ENCODE data around the gene ISCA2.
"Not testable (repeated sequence)": the region's sequence is repeated elsewhere in the genome, so short reads cannot be mapped to it uniquely, and the experiment has no call there.

The ISCA2 gene, protein sequence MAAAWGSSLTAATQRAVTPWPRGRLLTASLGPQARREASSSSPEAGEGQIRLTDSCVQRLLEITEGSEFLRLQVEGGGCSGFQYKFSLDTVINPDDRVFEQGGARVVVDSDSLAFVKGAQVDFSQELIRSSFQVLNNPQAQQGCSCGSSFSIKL

DNA sequence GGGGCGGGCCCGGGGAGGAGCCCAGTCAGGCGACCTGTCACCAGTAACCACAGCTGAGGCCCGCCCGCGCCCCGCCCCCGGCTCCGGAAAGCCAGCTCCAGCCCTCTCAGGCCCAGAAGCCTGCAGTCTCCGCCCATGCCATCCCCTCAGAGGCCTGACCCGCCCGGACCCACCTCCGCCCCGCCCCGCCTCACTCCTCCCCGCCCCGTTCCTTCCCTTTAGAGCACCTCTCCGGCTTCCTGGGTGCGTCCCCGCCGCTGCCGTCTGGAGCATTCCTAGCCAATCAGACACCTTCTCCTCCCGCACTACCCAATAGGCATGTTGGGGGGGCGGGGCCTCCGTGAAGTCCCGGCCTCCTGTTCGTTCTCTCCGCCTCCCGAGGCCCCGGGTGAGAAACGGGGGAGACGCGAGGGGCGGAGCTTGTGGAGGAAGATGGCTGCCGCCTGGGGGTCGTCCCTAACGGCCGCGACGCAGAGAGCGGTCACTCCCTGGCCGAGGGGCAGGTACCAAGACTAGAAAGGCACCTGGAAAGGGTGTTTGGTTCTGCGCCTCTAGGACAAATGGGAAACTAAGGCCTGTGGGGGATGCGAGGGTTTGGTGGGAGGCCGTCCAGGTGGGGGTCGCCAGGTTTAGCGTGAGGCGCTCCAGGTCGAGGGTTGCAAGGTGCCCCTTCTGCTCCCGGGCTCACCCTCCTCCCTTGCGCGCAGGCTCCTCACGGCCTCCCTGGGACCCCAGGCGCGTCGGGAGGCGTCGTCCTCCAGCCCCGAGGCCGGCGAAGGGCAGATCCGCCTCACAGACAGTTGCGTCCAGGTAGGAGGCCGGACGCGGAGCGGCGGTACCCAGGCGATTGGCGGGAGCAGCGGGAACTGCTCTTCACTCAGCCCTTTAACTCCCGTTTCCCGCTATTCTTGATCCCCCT, at the start of gene ISCA2:
ISCA2 (plus strand) TSS at position 423 of the 919 bp plus-strand sequence; CDS start at position 433, 10 bp downstream.
- peak; percentile 97 to 99 for DNase-seq

DNA sequence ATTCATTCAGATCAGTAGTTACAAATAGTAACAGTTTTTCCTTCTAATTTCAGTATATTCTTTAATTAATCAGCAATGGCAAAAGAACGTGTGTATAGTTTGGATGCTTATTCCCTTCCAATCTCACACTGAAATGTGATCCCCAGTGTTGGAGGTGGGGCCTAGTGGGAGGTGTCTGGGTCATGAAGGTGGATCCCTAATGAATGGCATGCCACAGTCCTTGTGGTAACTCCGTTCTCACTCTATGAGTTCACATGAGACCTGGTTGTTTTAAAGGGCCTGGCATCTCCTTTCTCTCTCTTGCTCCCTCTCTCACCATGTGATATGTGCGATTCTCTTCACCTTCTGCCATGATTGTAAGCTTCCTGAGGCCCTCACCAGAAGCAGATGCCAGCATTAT, 48.7 kb upstream of the ISCA2 start:
- DNase-seq, result no peak

DNA sequence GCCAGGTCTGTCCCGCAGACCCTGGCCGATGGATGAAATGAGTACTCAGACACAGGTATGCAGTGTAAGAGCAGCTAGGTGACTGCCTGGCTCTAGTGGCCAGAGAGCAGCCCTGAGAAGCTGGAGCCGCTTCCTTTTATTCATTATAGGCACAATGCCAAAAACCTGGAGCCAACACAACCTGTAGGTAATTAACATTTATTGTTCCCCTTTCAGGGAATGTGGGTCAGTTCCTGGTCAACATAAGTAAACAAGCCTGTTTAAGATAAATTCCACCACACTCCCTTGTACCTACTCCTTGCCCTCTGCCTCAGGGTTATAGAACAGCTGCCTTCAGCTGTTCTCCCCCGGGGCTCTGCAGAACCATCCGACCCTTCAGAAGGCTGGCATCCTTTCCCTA, 39.2 kb upstream of the ISCA2 start:
- not testable (repeated sequence) for DNase-seq

DNA sequence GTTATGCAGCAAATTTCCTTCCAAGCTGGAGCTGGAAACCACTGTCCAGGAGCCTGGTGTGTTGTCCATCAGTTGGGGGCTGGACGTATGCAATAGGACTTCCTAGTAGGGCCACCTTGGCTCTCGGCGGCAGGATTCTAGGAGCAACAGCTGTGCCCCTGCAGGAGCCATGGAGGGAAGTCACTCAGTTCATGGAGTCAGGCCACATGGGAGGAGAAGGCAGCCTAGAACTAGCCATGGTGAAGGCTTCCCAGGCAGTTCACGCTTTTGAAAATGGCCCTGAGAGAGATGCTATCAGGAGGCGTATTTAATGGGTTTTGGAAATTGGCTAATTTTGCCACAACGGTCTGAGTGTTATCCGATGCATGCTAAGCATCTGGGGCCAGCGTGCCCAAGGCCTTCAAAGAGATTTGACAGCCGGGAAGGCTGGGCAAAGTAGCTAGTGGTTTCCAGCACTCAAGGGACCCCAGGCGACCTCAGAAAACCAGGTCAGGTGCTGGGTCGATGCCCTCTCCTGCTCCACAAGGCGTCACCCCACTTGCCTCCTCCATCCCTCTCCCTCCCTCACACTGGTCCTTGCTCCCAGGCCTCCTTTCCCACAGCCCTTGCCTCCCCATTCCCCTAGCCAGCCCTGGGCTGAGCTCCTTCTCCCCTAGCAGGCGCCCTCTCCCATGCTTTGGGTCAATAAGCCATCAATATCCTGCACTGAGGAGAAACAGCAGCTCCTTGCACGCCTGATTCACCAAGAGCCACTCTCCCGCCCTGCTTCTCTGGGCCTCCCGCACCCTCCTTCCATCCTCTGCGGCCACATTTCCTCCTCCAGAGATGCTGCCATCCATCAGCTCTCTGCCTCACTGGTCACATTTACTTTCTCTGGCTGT, 36.6 kb upstream of the ISCA2 start:
- DNase-seq, result no peak

DNA sequence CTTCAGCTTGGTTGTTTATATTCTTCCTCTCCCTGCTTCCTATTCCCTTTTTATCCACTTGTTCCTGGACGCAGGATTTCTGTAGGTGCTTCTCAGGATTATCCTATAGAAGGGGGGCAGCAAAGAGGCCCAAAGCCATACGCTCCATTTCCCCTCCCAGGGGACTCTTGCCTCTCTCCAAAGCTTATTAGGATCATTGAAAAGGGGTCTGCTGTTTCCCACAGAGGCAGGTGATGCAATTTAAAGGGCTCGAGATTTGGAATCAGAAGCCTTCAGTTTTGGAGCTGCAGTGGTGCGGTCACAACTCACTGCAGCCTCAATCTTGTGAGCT, 36.0 kb upstream of the ISCA2 start:
- no peak for DNase-seq

DNA sequence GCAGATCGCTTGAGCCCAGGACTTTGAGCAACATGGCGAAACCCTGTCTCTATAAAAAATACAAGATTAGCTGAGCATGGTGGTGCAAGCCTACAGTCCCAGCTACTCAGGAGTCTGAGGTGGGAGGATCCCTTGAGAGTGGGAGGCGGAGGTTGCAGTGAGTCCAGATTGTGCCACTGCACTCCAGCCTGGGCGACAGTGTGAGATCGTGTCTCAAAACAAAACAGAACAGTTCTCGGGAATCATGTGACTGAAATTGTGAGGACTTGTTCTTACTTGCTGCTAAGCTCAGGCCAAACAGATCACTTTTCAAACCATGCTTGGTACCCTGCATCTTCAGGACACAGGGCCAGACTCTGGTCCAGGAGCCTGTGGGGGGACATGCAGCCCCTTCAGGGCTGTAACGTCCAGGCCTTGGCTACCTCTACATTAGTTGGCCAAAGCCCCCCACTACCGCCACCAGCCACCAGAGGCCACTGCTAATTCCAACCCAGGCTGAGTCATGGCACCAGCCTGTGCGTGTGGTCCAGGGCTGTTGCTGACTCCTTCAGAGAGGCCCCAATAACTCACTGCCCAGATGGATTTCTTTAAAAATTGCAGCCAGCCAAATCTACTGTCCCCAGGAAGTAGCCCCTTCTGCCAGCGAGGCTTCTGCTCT, 34.1 kb upstream of the ISCA2 start:
- DNase-seq, result peak in 1 of 2 experiments; percentile 8

DNA sequence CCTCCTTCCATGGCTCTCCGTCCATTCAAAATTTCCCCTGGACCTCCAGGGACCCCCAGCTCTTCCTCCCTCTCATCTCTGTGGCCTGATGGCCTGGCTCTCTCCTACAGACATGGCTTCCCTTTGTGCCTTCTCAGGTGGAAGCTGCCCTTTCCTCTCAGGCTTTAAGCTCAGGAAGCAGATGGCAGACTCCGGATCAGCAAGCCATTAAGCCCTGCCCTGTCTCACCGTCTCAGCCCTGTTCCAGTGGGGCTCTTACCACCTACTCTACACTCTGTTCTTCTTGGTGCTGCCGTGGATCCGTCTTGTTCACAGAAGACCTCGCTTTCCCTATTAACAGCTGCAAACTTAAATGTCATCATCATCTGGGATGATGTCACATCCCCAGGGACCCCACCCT, 33.6 kb upstream of the ISCA2 start:
- no peak for DNase-seq

DNA sequence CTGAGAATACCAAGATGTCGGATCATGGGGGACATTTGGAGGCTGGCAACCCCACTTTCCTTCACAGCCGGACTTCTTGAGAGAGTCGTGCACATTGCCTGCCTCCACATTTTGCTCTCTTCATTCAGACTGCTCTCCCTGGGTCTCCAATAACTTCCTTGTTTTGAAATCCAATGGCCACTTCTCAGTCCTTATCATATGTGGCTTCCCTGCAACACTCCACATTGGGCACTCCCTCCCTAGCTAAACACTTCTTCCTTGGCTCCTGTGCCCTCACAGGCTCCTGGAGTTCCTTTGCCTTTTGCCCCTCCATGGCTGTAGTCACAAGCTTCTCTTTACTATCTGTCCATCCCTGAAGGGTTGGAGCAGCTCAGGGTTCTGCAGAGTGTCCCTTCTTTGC, 30.6 kb upstream of the ISCA2 start:
- DNase-seq, result no peak

DNA sequence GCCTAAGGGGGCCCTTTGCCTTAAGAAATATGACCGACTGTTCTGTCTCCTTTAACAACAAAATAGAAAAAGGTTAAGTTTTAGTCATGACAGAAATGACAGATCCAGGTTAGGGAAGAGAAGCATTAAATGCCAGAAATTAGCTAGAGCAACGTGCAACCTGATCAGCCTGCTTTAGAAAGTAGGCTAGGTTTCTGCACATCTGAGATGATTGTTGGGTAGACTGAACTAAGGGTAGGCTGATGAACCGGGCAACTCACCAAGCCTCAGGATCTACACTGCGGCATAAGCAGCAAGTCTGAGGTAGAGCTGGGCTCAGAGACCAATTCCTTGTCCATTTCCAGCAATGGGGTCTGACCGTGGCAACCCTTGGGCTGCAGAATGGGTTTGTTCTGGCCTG, 29.9 kb upstream of the ISCA2 start:
- no peak for DNase-seq

DNA sequence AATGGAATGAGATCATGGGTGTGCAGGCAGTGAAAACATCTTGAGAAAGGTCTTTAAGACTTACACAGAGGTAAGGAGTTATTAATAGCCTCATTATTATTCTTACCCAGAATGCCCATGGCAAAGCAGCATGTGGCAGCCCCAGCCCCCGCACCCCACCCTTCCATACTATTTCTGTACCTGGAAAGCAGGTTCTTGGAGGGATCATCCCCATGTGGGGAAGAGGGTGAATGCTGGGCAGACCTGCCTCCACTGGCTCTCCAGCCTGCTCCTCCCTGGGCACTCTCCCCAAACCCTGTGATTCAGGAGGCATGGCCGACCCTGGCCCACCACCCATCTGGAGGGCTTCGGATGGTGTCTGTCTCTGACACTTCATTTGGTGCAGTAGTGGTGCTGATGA, 28.8 kb upstream of the ISCA2 start:
- DNase-seq, result no peak

DNA sequence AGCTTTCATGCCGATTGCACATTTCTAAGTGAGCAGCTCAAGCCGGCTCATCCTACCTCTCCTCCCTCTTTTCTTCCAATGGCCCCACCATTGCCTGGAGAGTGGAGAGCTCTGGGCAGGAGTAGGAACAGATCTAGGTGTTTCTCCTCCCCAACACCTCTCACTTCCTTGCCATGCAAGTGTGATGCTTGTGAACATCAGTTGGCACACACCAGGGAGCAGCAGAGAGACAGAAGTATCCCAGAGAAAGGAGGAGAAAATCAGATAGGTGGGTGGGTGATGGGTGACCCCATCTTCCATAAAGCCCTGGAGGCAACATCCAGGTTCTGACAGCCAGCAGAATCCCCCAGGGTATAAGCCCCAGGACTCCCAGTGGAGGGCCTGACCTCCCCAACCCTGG, 28.2 kb upstream of the ISCA2 start:
- DNase-seq, result no peak

DNA sequence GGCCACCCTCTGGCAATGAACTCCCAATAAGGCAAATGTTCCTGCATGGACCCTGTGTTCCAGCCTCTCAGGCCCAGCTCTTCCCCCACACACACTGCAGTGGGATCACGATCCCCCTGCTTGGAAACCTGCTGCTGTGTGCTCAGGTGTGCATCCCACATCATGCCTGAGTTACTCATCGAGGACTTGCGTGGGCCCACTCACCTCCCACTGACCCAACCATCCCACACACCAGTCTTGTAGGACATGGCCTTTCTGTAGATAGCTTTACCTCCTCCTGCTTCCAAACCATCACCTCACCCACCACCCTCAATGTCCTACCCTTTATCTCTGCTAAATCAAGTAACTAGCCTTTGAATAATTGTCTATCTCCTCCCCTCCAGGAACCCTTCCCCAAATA, 25.1 kb upstream of the ISCA2 start:
- DNase-seq, result no peak

DNA sequence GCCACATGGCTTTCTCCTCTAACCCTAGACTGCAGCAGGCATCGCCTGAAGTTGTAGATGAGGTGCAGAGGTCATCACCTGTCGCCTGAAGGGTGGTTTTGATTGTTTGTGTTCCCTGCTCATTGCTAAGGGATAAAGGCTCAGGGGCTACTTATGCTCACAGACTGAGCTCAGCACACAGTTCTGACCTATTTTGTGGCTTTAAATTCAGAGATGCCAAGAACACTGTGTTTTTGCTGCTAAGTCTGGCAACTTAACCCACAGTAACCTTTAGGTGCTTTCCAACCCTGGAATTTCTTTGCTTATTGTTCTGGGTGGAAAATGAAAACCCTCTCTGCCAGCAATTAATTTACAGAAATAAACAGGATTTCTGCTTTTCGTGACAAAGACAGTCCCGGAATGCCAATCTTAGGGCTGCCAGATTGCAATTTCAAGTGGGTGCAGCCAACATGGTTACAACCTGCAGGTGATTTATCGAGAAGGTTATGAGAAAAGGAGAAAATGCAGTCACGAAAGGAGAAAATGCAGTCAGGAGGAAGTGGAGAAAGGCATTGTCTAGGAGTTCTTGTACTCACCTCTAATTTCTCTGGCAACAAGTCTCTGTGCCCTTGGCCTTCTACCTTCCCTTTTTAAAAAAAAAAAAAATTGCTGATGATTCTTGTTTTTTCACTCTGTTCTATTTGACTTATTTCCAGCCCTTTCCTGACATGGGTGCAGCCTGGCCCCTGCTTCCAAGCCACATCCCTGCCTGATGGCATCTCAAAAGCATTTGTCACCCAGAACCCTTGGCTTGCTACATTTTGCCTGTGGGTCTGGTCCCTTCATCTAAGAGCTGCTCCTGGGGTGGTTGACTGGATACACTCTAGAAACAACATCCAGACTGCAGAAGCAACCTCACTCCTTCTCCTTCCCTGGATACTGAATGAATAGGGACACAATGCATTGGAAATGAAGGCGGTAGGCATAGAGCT, 23.7 kb upstream of the ISCA2 start:
- no peak for DNase-seq

DNA sequence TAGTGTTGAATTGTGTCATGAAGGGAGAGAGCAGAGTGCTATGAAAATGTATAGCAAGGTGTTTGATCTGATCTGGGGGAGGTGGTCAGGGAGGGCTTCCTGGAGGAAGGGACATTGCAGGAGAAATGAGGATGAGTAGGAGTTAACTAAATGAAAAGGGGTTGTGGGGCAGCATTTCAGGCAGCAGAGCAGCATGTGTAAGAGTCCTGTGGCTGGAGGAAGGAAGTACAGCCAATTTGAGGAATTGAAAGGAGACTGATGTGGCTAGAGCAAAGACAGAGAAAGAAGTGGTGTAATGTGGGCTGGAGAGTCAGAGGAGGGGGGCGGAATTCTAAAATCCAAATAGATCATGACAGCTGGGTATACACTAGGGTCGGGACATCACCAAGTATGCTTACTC, 21.0 kb upstream of the ISCA2 start:
- no peak for DNase-seq

DNA sequence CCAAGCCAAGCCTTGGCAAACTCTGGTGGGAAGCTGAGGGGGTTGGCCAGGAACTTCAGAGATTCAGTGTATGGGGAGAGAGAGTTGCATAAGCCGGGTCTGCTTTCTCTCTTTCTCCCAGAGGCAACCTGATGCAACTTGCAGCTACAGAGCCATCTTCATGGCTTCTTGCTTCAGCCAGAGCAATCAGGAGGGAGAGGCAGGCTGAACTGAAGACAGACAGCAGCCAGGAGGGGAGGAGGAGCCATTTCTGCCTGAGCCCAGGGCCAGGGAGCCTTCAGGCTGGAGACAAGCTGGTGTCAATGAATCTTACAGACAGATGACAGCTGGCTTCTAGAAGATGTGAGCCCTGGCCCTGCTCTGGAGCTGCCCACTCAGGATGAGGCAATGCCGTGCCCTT, 19.2 kb upstream of the ISCA2 start:
- DNase-seq, result no peak

DNA sequence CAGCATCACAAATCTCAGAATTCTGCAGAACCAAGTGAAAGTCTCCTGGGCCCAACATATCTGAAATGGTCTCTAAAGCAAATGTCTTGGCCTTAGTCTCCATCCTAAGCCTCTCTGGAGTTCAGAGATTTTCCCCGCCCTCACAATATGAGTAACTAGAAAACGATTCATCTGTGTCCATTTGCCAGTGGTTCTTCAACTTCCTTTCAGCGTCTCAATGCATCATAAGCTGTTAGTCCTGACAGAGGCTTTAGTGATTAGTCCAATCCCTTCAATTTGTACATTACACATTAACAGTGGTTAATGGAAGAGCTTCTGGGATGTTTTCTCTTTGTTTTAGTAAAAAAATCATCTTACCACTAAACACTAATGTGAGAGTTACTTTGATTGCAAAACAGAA, 17.9 kb upstream of the ISCA2 start:
- DNase-seq, result no peak

DNA sequence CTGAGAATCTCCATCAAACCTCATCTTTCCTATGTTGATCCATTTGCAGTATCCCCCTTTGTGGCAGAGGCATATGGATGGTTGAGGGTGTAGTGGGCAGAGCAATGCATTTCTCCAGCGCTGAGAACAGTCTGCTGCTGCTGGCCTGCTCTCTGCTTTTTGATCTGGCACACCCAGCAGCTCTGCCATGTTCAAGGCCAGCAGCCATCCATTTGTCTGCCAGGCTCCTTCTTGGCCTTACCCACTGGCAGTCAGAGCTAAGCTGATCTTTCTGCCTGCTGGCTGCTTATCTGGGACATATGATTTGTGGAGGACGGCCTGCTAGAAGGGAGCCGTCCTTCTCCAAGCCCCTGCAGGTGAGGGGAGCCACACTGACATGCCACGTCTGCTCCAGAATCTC, 17.5 kb upstream of the ISCA2 start:
- DNase-seq, result no peak

DNA sequence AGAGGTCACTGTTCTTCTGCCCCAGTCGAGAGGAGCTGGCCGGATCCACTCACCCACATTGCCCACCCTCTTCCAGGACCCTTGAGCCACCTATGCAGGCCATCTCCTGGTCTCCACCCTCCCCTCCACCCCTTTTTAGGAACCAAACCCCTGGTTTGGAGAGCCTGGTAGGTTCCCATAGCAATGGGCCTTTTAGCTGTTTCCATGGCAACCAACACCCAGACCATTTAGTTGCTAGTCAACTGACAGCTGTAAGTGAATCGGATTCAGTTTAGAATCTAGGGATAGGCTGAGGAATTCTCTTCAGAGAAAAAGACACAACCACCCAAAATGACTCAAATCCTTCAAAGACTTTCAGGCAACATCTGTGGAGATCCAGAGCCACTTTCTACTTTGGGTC, 17.0 kb upstream of the ISCA2 start:
- no peak for DNase-seq

DNA sequence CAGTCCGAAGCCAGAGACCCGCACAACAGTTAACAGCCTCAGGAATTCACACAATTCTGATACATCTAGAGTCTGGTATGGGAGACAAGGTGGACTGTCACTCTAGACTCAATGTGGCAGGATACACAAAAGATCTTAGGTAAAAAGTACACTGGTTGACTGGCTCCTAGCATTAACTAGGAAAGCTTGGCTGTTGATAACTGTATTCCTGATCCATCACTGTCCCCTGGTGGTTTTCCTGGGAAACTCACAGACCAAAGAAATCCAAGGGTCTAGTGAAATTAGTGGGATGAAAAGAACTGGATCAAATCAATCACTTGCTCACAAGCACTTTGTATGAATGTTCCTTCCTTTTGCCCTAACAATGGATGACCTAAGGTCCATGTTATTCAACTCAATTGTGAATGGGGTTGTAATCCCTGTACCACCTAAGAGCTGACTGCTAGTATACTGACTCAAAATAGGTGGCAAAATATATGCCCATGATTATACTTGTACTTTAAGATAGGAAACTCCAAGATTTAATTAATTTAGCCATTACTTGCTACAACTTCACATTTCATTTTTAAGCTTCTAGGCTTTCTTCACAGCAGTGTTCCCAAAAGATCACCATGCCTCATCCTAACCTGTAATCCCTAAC, 14.4 kb upstream of the ISCA2 start:
- DNase-seq, result peak in 1 of 2 experiments; percentile 20

DNA sequence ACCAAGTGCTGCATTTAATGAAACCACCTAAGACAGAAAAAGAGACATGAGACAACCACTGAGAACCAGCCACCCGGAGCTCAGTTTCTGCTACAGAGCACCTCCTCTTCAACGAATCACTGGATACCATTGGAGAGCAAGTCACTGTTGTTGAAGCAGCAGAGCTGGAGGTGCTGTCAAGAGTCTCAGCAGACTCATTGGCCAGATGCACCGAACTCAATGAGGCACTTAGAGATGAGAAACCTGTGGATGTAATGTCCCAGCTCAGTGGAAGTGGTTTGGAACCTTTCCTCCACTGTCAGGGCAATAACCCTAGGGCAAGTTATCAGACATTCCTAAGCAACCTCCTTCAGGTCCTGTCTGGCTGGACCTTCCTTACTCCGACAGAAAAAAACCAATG, 13.5 kb upstream of the ISCA2 start:
- DNase-seq, result no peak

DNA sequence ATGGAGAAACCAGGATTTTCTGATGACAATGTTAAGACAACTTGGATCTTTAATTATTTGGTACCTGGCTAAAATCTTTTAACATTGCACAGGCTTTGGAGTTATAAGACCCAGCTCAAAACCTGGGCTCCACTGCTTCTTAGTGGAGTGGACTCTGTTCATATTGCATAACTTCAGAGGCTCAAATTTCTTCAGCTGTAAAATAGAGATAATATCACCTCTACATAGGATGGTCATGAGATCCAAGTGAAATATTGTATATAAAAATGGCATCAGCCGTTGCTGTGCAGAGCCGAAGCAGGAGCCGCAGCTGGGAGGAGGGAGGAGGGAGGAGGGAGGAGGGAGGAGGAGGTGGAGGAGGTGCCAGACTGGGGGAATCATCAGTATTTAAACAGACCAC, 11.0 kb upstream of the ISCA2 start:
- DNase-seq, result no peak

Data from NCI-H1930 (cell line).